Upper lobe of left lung (tissue), 6 donors: ENCODE data around the gene ZKSCAN5. TPM values are rescaled to one million over a fixed set of nuclear protein-coding genes. Genes with fewer than 3 reads are reported as not detected.

Experiments
- ATAC-seq, 2 donors: fragments of 200-7000 bp; cut with Tn5 transposase; one replicate each; pipeline ENCODE4 v1.9.1; 2022; ENCODE audit warnings: mild to moderate bottlenecking in 2 of 2, moderate library complexity in 2 of 2; ENCODE audit not compliant: low FRiP score in 2 of 2
- DNase-seq, 2 donors: peaks; one replicate each; pipeline ENCODE4 v3.0.0-alpha.2; 2019 to 2020
- H3K27ac ChIP-seq, 4 donors: fragments of 200-600 bp; sonication (generic); one replicate each; pipeline ENCODE4 v1.5.1; 2016 to 2019
- H3K27me3 ChIP-seq, 4 donors: fragments of 200-600 bp; sonication (generic); one replicate each; pipeline ENCODE4 v1.5.1; 2017 to 2019
- H3K36me3 ChIP-seq, 4 donors: fragments of 200-600 bp; sonication (generic); one replicate each; pipeline ENCODE4 v1.5.1; 2016 to 2019
- H3K4me1 ChIP-seq, 4 donors: fragments of 200-600 bp; sonication (generic); one replicate each; pipeline ENCODE4 v1.5.1; 2018 to 2019
- H3K4me3 ChIP-seq, 4 donors: fragments of 200-600 bp; sonication (generic); one replicate each; pipeline ENCODE4 v1.5.1; 2017 to 2019; ENCODE audit warnings: mild to moderate bottlenecking in 2 of 4, moderate library complexity in 1 of 4
- H3K9me3 ChIP-seq, 4 donors: fragments of 200-600 bp; sonication (generic); one replicate each; pipeline ENCODE4 v1.5.1; 2018 to 2019
- CTCF ChIP-seq, 6 experiments: fragments of 450-650 bp in 4 of 6; fragments of 200-600 bp in 2 of 6; sonication (generic) in 2 of 6; IDR thresholded peaks; one replicate each; pipeline ENCODE4 v1.5.1; 2016 to 2019; ENCODE audit warnings: antibody characterized with exemption in 6 of 6
- EP300 ChIP-seq, 4 donors: sonication (generic); formaldehyde crosslinking; IDR thresholded peaks; one replicate each; pipeline ENCODE4 v1.5.1; 2017; ENCODE audit warnings: antibody characterized with exemption in 4 of 4, control low read depth in 2 of 4
- POLR2A ChIP-seq, 4 donors: fragments of 450-650 bp; IDR thresholded peaks; one replicate each; pipeline ENCODE4 v1.5.1; 2016 to 2017; ENCODE audit warnings: antibody characterized with exemption in 4 of 4, mild to moderate bottlenecking in 2 of 4
- POLR2AphosphoS5 ChIP-seq, 2 donors: sonication (generic); formaldehyde crosslinking; IDR thresholded peaks; one replicate each; pipeline ENCODE4 v1.5.1; 2017; ENCODE audit warnings: antibody characterized with exemption in 2 of 2
- WGBS, 2 donors: methylation state at CpG; one replicate each; pipeline ENCODE4 v1.1.5; 2017 to 2018; 5-methylcytosine and 5-hydroxymethylcytosine counted together
- total RNA-seq, 6 donors: library from RNA; depleted of rRNA in 4 of 6; stranded (reverse); fragments of >200 nt in 4 of 6; gene quantifications; one replicate each; pipeline versions ENCODE4 v1.1.0 to v1.2.1, GENCODE V29; 2016 to 2021
- donor health status: DM: no; HTN: no; CAD: no; lungs with moderate emphysema.
- donor health status: DM: no; HTN: yes; CAD: no; lungs with severe emphysema.

ZKSCAN5 gene
- total RNA-seq, 6 donors from 2014 or later: 3.8 to 12.6 (median 7.6) TPM

- no peak overlapping the region for H3K4me3 ChIP-seq
- WGBS, 2 donors: 91 to 98% methylated on average over 12 of the region's 12 CpGs
- no peak overlapping the region for H3K27ac ChIP-seq
- H3K4me1 ChIP-seq: no peaks in the 10 kb centered on the region
- peaks cover 22 to 71% (median 50%) of the 10 kb centered on the region in 4 donors for H3K9me3 ChIP-seq
- H3K36me3 ChIP-seq: peaks cover 18 to 63% (median 47%) of the 10 kb centered on the region in 4 donors
- no peaks in the 10 kb centered on the region for H3K27me3 ChIP-seq
- ATAC-seq: no peak
- DNase-seq: no peak
- TF ChIP-seq POLR2A (IDR thresholded peaks at IDR 0.05) (no peak), EP300 (IDR thresholded peaks at IDR 0.05) (no peak), CTCF (IDR thresholded peaks at IDR 0.05) (no peak), POLR2AphosphoS5 (IDR thresholded peaks at IDR 0.05) (no peak)
Measured at GRCh38 chr7:99531354-99531765, 26.9 kb downstream of the ZKSCAN5 start.

- 94 to 96% methylated on average over 2 of the region's 2 CpGs for WGBS, 2 donors
- no peak overlapping the region for H3K27ac ChIP-seq
- H3K36me3 ChIP-seq: peaks cover 8 to 22% (median 20%) of the 10 kb centered on the region in 4 donors
- H3K4me1 ChIP-seq: no peaks in the 10 kb centered on the region
- H3K4me3 ChIP-seq: no peak overlapping the region
- TF ChIP-seq POLR2AphosphoS5 (IDR thresholded peaks at IDR 0.05): no peak
- TF ChIP-seq POLR2A (IDR thresholded peaks at IDR 0.05): no peak
- TF ChIP-seq CTCF (IDR thresholded peaks at IDR 0.05): no peak
- TF ChIP-seq EP300 (IDR thresholded peaks at IDR 0.05): no peak
- no peaks in the 10 kb centered on the region for H3K27me3 ChIP-seq
- DNase-seq (no peak), ATAC-seq (no peak)
- peaks cover 24 to 69% (median 50%) of the 10 kb centered on the region in 4 donors for H3K9me3 ChIP-seq
Measured at GRCh38 chr7:99535667-99536066, 31.2 kb downstream of the ZKSCAN5 start.

GRCh38 chr7:99539213-99539811 lies 34.9 kb downstream of the ZKSCAN5 start:
- TF ChIP-seq CTCF (IDR thresholded peaks at IDR 0.05): no peak
- no peak for TF ChIP-seq POLR2A (IDR thresholded peaks at IDR 0.05)
- no peak for TF ChIP-seq POLR2AphosphoS5 (IDR thresholded peaks at IDR 0.05)
- no peak for TF ChIP-seq EP300 (IDR thresholded peaks at IDR 0.05)
- Histone ChIP-seq H3K4me1 (no peaks in the 10 kb centered on the region), H3K4me3 (no peak overlapping the region), H3K9me3 (peaks cover 5 to 52% (median 35%) of the 10 kb centered on the region in 4 donors), H3K36me3 (peaks cover 0 to 3% (median 0%) of the 10 kb centered on the region in 4 donors), H3K27ac (no peak overlapping the region), H3K27me3 (no peaks in the 10 kb centered on the region)
- DNase-seq (no peak), ATAC-seq (no peak)
- WGBS, 2 donors: 77 to 89% methylated on average over 7 of the region's 7 CpGs

GRCh38 chr7:99540542-99540941 lies 36.1 kb downstream of the ZKSCAN5 start:
- DNase-seq (no peak), ATAC-seq (no peak)
- Histone ChIP-seq H3K9me3 (peaks cover 5 to 46% (median 33%) of the 10 kb centered on the region in 4 donors), H3K4me1 (no peaks in the 10 kb centered on the region), H3K4me3 (no peak overlapping the region), H3K36me3 (peaks cover 0 to 3% (median 0%) of the 10 kb centered on the region in 4 donors), H3K27ac (no peak overlapping the region), H3K27me3 (no peaks in the 10 kb centered on the region)
- TF ChIP-seq POLR2A (IDR thresholded peaks at IDR 0.05) (no peak), EP300 (IDR thresholded peaks at IDR 0.05) (no peak), POLR2AphosphoS5 (IDR thresholded peaks at IDR 0.05) (no peak), CTCF (IDR thresholded peaks at IDR 0.05) (no peak)
- WGBS, 2 donors: 92 to 93% methylated on average over 5 of the region's 5 CpGs

GRCh38 chr7:99541212-99541611 lies 36.8 kb downstream of the ZKSCAN5 start:
- DNase-seq (no peak), ATAC-seq (no peak)
- H3K9me3 ChIP-seq: peaks cover 5 to 46% (median 32%) of the 10 kb centered on the region in 4 donors
- no peaks in the 10 kb centered on the region for H3K4me1 ChIP-seq
- H3K36me3 ChIP-seq: peaks cover 0 to 3% (median 0%) of the 10 kb centered on the region in 4 donors
- no peak overlapping the region for H3K4me3 ChIP-seq
- WGBS, 2 donors: 89 to 95% methylated on average over 9 of the region's 9 CpGs
- no peak for TF ChIP-seq EP300 (IDR thresholded peaks at IDR 0.05)
- no peak for TF ChIP-seq CTCF (IDR thresholded peaks at IDR 0.05)
- no peak for TF ChIP-seq POLR2A (IDR thresholded peaks at IDR 0.05)
- no peak for TF ChIP-seq POLR2AphosphoS5 (IDR thresholded peaks at IDR 0.05)
- no peaks in the 10 kb centered on the region for H3K27me3 ChIP-seq
- H3K27ac ChIP-seq: no peak overlapping the region
